ENCODE results near the gene SLCO2B1. TPM values are rescaled to one million over a fixed set of nuclear protein-coding genes. Genes with fewer than 3 reads are reported as not detected.

The SLCO2B1 gene
- polyA plus RNA-seq, 1 donor = 81.4 TPM

DNA sequence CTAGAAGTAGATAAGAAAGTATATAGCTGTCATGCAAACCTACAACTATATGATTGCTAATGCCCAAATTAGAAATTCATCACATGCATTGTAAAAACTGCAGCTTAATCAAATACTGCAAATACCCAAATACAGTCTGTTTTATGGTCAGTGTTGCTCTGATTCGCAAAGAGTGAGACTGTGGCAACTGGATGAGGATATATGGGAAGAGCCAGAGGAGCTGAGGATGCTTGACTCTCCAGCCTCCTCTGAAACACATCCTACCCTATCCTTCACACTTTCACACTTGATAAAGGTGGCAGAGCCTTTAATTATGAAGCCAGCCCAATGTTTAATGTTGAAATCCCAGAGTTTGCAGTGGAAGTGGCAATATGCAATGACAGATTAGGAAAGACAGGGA is 32.3 kb upstream of the SLCO2B1 start:
- Histone ChIP-seq H3K27ac (ENCODE audit: low read length) (no peak overlapping the region), H3K4me3 (ENCODE audit: low read length) (no peak overlapping the region), H3K4me1 (ENCODE audit: control insufficient read depth, insufficient read depth, low read length) (no peaks in the 10 kb centered on the region), H3K36me3 (ENCODE audit: control insufficient read depth, insufficient read depth, low read length) (no peaks in the 10 kb centered on the region), H3K27me3 (ENCODE audit: control insufficient read depth, insufficient read depth, low read length) (no peaks in the 10 kb centered on the region), H3K9me3 (ENCODE audit: control insufficient read depth, low read depth, low read length) (peaks cover 4% of the 10 kb centered on the region)
- WGBS (ENCODE audit: insufficient coverage, low lambda C conversion rate) = no CpG with 5 or more reads among the region's 1 CpG
- DNase-seq = no peak

DNA sequence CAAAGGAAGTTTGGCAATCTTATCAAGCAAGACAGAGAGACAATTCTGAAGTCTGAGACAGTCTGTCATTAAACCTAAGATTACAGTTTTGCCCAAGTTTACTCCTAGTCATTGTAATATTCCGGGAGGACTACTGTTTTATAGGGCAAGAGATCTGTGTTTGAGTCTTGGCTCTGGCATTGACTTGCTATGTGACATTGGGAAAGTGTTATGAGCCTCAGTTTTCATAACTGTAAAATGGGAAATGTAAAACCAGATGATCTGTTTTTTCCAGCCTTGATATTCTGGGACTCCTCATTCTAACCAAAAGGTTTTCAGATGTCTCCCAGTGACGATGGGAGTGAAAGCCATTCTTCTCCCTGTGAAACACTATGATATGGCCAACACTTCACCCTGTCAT is 24.3 kb upstream of the SLCO2B1 start:
- DNase-seq = no peak
- Histone ChIP-seq H3K27ac (ENCODE audit: low read length) (no peak overlapping the region), H3K36me3 (ENCODE audit: control insufficient read depth, insufficient read depth, low read length) (no peaks in the 10 kb centered on the region), H3K9me3 (ENCODE audit: control insufficient read depth, low read depth, low read length) (no peaks in the 10 kb centered on the region), H3K4me1 (ENCODE audit: control insufficient read depth, insufficient read depth, low read length) (no peaks in the 10 kb centered on the region), H3K27me3 (ENCODE audit: control insufficient read depth, insufficient read depth, low read length) (no peaks in the 10 kb centered on the region), H3K4me3 (ENCODE audit: low read length) (no peak overlapping the region)
- WGBS (ENCODE audit: insufficient coverage, low lambda C conversion rate) = no CpG with 5 or more reads among the region's 2 CpGs

DNA sequence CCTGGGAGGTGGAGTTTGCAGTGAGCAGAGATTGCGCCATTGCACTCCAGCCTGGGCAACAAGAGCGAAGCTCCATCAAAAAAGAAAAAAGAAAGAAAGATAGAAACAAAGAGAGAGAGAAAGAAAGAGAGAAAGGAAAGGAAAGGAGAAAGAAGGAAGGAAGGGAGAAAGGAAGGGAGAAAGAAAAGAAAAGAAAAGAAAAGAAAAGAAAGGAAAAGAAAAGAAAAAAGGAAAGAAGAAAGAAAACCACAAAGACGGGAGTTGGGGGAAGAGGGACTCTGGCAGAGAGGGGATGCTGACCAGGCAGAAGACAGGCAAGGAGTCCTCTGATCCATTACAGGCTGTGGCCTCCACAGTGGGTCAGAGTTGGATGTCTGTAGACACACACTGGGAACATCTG is 18.8 kb upstream of the SLCO2B1 start:
- H3K27ac ChIP-seq (ENCODE audit: low read length) = no peak overlapping the region
- H3K36me3 ChIP-seq (ENCODE audit: control insufficient read depth, insufficient read depth, low read length) = no peaks in the 10 kb centered on the region
- WGBS (ENCODE audit: insufficient coverage, low lambda C conversion rate) = 88% methylated on average over 3 of the region's 3 CpGs
- no peak overlapping the region for H3K4me3 ChIP-seq (ENCODE audit: low read length)
- peaks cover 17% of the 10 kb centered on the region for H3K27me3 ChIP-seq (ENCODE audit: control insufficient read depth, insufficient read depth, low read length)
- DNase-seq = no peak
- H3K9me3 ChIP-seq (ENCODE audit: control insufficient read depth, low read depth, low read length) = no peaks in the 10 kb centered on the region
- H3K4me1 ChIP-seq (ENCODE audit: control insufficient read depth, insufficient read depth, low read length) = no peaks in the 10 kb centered on the region

DNA sequence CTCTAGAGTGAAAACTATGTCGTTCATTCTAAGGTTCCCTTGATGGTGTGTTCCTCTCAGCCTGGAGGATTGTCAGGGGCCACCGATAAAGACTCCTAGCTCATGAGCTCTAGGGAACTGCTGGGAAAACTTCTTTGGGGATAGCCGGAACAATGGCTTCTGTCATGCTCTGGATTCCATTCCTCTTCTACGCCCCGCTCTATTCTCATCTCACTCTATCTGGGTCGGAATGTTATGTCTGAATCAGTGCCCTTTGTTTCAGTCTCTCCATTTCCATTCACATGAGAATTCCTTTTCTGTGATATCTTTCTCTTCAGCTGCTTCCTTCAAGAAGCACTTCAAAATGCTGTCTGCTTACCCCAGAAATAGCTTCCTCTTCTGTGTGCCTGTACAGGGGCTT is 16.9 kb upstream of the SLCO2B1 start:
- 47% methylated on average over 3 of the region's 6 CpGs for WGBS (ENCODE audit: insufficient coverage, low lambda C conversion rate)
- no peak for DNase-seq
- Histone ChIP-seq H3K36me3 (ENCODE audit: control insufficient read depth, insufficient read depth, low read length) (no peaks in the 10 kb centered on the region), H3K4me1 (ENCODE audit: control insufficient read depth, insufficient read depth, low read length) (no peaks in the 10 kb centered on the region), H3K9me3 (ENCODE audit: control insufficient read depth, low read depth, low read length) (no peaks in the 10 kb centered on the region), H3K27ac (ENCODE audit: low read length) (no peak overlapping the region), H3K4me3 (ENCODE audit: low read length) (no peak overlapping the region), H3K27me3 (ENCODE audit: control insufficient read depth, insufficient read depth, low read length) (peaks cover 17% of the 10 kb centered on the region)

DNA sequence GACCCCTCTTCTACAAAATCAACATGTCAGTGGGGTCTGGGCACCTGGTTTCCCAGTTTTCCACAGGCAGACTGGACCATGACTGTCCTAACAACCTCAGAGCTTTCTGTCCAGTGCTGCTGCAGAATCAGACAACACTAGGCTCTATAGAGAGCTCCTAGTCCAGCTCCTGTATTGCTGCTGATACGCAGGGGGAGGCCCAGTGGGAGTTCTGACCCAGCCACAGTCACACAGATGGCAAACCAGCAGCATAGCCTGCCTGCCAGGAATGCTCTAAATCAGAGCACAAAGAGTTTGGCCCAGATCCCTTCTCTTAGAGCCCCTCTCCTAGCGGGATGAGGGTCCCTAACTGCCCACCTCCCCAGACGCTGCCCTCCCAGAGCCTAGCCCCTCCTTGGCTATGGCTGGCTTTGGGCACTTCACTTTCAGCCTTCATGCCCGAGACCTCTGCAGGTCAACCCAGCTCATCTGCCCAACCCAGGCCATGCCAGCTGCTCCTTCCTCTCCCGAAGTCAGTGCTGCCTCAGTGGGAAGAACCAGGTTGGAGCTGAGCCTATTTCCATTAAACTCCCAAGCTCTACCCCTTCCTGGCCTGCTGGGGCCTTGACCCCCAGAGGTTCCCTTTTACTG is 15.8 kb upstream of the SLCO2B1 start:
- no peaks in the 10 kb centered on the region for H3K36me3 ChIP-seq (ENCODE audit: control insufficient read depth, insufficient read depth, low read length)
- H3K9me3 ChIP-seq (ENCODE audit: control insufficient read depth, low read depth, low read length) = no peaks in the 10 kb centered on the region
- peaks cover 17% of the 10 kb centered on the region for H3K27me3 ChIP-seq (ENCODE audit: control insufficient read depth, insufficient read depth, low read length)
- H3K4me1 ChIP-seq (ENCODE audit: control insufficient read depth, insufficient read depth, low read length) = no peaks in the 10 kb centered on the region
- DNase-seq = no peak
- H3K4me3 ChIP-seq (ENCODE audit: low read length) = no peak overlapping the region
- no peak overlapping the region for H3K27ac ChIP-seq (ENCODE audit: low read length)
- WGBS (ENCODE audit: insufficient coverage, low lambda C conversion rate) = no CpG with 5 or more reads among the region's 5 CpGs

DNA sequence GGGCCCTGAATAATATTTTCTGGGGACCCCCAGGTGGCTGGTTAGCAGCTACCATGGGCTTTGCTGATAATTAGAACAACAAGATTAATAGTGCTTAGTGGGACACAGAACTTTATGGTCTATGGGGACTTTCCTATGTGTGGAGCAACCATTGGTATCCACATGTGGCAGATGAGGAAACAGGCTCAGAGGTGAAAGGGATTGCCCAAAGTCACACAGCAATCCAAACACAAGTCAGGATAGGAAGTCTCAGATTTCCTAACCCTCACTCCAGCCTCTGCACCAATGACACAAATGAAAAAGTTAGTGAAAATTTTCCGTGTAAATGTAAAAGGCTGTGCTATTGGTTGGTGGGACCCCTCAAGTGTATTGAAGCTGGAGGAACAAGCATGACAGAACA is 15.3 kb upstream of the SLCO2B1 start:
- Histone ChIP-seq H3K36me3 (ENCODE audit: control insufficient read depth, insufficient read depth, low read length) (no peaks in the 10 kb centered on the region), H3K4me1 (ENCODE audit: control insufficient read depth, insufficient read depth, low read length) (peaks cover 4% of the 10 kb centered on the region), H3K4me3 (ENCODE audit: low read length) (no peak overlapping the region), H3K9me3 (ENCODE audit: control insufficient read depth, low read depth, low read length) (no peaks in the 10 kb centered on the region), H3K27me3 (ENCODE audit: control insufficient read depth, insufficient read depth, low read length) (peaks cover 17% of the 10 kb centered on the region), H3K27ac (ENCODE audit: low read length) (no peak overlapping the region)
- no CpG with 5 or more reads among the region's 1 CpG for WGBS (ENCODE audit: insufficient coverage, low lambda C conversion rate)
- DNase-seq = no peak

DNA sequence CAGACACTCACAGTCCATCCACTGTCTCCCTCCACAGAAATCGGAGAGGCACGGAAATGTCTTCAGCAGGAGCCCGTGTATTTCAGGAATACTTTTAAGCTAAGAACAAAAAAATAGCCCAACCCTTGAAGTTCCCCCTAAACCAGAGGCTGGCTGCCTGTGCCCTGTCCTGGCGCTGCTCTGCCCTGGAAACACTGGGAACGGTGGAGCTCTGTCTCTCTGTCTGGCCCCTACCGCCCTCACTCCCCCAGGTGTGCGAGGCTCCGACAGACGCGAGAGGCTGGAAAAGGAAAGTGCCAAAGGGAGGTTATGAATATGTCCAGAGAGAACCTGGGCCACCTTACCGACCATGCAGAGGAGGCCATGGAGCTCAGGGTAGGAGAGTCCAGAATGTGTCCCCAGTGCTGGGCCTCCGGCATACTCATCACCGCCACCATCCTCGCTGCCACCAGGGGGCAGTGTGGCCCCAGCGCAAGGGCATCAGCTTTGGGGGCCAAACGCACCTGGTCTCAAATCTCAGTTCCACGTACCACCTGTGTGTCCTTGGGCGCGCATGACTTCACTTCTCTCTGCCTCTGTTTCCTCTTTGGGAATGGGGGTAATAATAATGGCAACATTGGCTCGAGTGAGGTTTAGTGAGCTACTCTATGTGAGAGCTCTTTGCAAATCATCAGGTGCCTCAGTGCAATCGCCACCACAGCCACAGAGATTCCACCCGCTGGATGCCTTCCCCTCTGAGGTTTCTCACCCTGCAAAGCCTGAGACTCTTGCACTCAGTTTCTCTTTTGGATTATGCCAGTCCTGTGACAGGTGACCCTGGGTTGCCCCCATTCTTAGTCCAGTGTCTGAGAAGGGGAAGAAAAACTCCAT is 10.4 kb upstream of the SLCO2B1 start:
- no peak overlapping the region for H3K27ac ChIP-seq (ENCODE audit: low read length)
- H3K4me1 ChIP-seq (ENCODE audit: control insufficient read depth, insufficient read depth, low read length) = peaks cover 18% of the 10 kb centered on the region
- DNase-seq = peak; percentile 68 to 70
- H3K27me3 ChIP-seq (ENCODE audit: control insufficient read depth, insufficient read depth, low read length) = peaks cover 5% of the 10 kb centered on the region
- no peak overlapping the region for H3K4me3 ChIP-seq (ENCODE audit: low read length)
- WGBS (ENCODE audit: insufficient coverage, low lambda C conversion rate) = no CpG with 5 or more reads among the region's 22 CpGs
- H3K36me3 ChIP-seq (ENCODE audit: control insufficient read depth, insufficient read depth, low read length) = no peaks in the 10 kb centered on the region
- H3K9me3 ChIP-seq (ENCODE audit: control insufficient read depth, low read depth, low read length) = no peaks in the 10 kb centered on the region

DNA sequence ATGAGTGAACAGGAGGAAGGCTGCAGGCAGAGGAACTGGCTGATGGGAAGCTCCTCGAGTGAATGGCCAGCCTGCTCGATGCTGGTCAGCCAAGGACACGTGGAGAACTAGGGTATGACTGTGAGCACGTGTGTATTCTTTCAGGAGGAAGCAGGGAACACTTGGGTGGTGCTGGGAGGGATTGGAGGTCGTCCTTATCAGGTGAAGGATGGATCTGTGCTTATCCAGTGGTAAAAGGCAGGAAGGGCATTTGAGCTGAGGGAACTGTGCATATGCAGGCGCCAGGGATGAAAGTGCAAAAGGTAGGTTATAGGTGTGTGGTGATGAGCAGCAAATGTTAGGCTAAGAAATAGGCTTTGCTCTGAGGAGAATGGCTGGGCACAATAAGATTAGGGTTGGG is 9.7 kb upstream of the SLCO2B1 start:
- Histone ChIP-seq H3K4me3 (ENCODE audit: low read length) (no peak overlapping the region), H3K36me3 (ENCODE audit: control insufficient read depth, insufficient read depth, low read length) (no peaks in the 10 kb centered on the region), H3K9me3 (ENCODE audit: control insufficient read depth, low read depth, low read length) (no peaks in the 10 kb centered on the region), H3K27me3 (ENCODE audit: control insufficient read depth, insufficient read depth, low read length) (peaks cover 3% of the 10 kb centered on the region), H3K4me1 (ENCODE audit: control insufficient read depth, insufficient read depth, low read length) (peaks cover 24% of the 10 kb centered on the region), H3K27ac (ENCODE audit: low read length) (no peak overlapping the region)
- no peak for DNase-seq
- WGBS (ENCODE audit: insufficient coverage, low lambda C conversion rate) = 40% methylated on average over 1 of the region's 6 CpGs

DNA sequence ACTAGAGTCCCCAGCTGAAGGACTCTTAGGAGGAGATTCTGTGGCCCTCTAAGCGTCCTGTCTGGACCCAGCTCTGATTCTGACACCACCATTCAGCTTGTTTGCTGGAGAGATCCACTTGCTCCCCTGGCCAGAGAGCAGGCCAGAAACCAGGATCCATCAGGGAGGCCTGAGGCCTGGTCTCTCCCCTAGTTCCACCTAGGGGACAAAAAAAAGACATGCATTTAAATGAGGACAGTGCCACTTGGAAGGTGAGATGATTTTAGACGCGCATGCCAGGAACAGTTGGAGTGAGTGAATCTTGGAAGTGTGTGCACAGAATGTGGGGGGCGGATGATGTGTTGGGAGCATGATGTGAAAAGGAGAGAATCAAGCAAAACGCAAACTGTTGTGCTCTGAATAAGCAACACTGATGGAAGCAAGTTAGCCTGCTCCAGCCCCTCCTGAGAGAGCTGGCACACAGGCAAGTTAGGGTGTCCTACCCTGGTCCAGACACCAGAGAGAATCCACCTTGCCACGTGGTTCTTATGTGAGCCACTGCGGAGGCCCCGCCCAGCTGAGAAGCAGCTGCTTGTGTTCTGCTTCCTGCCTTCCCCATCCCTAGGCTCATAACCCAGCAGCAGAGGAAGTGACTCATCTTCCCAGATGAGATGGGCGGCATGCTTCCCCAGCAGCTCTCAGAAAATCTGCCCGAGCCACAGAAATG is 8.0 kb upstream of the SLCO2B1 start:
- H3K36me3 ChIP-seq (ENCODE audit: control insufficient read depth, insufficient read depth, low read length) = no peaks in the 10 kb centered on the region
- H3K9me3 ChIP-seq (ENCODE audit: control insufficient read depth, low read depth, low read length) = no peaks in the 10 kb centered on the region
- H3K4me3 ChIP-seq (ENCODE audit: low read length) = no peak overlapping the region
- H3K27me3 ChIP-seq (ENCODE audit: control insufficient read depth, insufficient read depth, low read length) = no peaks in the 10 kb centered on the region
- 100% methylated on average over 1 of the region's 10 CpGs for WGBS (ENCODE audit: insufficient coverage, low lambda C conversion rate)
- H3K27ac ChIP-seq (ENCODE audit: low read length) = no peak overlapping the region
- H3K4me1 ChIP-seq (ENCODE audit: control insufficient read depth, insufficient read depth, low read length) = peaks cover 41% of the 10 kb centered on the region
- DNase-seq = peak; percentile 67 to 74

DNA sequence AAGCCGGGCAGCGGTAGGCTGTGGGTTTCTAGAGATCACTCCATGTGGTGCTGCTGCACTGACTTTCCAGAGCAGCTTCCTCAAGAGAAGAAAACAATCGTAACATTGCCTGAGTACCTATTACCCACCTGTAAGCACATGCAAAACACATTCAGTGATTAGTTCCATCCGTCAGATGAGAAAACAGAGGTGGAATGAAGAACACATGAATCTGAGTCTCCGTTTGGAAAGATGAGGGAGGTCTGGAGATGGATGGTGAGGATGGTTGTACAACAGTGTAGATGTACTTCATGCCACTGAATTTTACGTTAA is 7.5 kb upstream of the SLCO2B1 start:
- DNase-seq = no peak
- no peak overlapping the region for H3K4me3 ChIP-seq (ENCODE audit: low read length)
- no peaks in the 10 kb centered on the region for H3K9me3 ChIP-seq (ENCODE audit: control insufficient read depth, low read depth, low read length)
- H3K27me3 ChIP-seq (ENCODE audit: control insufficient read depth, insufficient read depth, low read length) = no peaks in the 10 kb centered on the region
- H3K36me3 ChIP-seq (ENCODE audit: control insufficient read depth, insufficient read depth, low read length) = no peaks in the 10 kb centered on the region
- WGBS (ENCODE audit: insufficient coverage, low lambda C conversion rate) = 100% methylated on average over 1 of the region's 6 CpGs
- H3K27ac ChIP-seq (ENCODE audit: low read length) = no peak overlapping the region
- peaks cover 46% of the 10 kb centered on the region for H3K4me1 ChIP-seq (ENCODE audit: control insufficient read depth, insufficient read depth, low read length)
